Right lobe of liver (tissue), 4 donors: ENCODE results near the gene LRRN2.

Experiments
- POLR2A ChIP-seq: fragments of 450-650 bp; IDR thresholded peaks from one replicate; pipeline ENCODE4 v1.6.1; 2017; ENCODE audit warnings: antibody characterized with exemption, mild to moderate bottlenecking
- TF ChIP-seq, protein P1 (sequence below), 4 donors: fragments of 200-600 bp in 3 of 4; fragments of 450-650 bp in 1 of 4; IDR thresholded peaks; one replicate each; pipeline versions ENCODE4 v1.5.1 to v1.8.0; 2016 to 2022; ENCODE audit warnings: antibody characterized with exemption in 4 of 4, mild to moderate bottlenecking in 2 of 4
- donor health status: DM: no; HTN: no; CAD: no.
- donor health status: DM: no; HTN: no; CAD: no.
- donor health status: DM: no; HTN: yes; CAD: no.

DNA sequence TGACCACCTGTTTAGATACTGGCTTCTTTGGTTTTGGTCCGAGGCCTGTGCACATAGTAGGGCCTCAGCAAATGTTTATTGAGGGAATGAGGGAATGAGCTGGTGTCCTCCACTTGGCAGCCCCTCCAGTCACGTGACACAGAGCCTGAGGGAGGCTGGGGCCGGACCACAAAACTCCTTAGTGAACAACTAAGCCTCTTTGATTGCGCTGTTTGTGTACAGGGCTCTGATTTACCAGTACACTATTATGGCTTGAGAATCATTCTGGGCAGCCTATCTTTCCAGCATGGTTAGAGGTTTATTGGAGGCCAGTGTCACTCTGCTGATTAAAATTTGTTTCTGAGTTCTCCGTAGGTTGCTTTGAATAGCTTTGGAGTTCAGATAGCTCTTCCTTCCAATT lies 10.2 kb upstream of the LRRN2 start:
- no peak for TF ChIP-seq POLR2A
- TF ChIP-seq, protein P1, sequence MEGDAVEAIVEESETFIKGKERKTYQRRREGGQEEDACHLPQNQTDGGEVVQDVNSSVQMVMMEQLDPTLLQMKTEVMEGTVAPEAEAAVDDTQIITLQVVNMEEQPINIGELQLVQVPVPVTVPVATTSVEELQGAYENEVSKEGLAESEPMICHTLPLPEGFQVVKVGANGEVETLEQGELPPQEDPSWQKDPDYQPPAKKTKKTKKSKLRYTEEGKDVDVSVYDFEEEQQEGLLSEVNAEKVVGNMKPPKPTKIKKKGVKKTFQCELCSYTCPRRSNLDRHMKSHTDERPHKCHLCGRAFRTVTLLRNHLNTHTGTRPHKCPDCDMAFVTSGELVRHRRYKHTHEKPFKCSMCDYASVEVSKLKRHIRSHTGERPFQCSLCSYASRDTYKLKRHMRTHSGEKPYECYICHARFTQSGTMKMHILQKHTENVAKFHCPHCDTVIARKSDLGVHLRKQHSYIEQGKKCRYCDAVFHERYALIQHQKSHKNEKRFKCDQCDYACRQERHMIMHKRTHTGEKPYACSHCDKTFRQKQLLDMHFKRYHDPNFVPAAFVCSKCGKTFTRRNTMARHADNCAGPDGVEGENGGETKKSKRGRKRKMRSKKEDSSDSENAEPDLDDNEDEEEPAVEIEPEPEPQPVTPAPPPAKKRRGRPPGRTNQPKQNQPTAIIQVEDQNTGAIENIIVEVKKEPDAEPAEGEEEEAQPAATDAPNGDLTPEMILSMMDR (IDR thresholded peaks at IDR 0.05) = no peak
